Lower lobe of right lung (tissue), 2 donors: Measurements from ENCODE around the gene DOCK3. TPM values are rescaled to one million over a fixed set of nuclear protein-coding genes. Genes with fewer than 3 reads are reported as not detected.

Experiments
- ATAC-seq, 2 donors: fragments of 200-7000 bp; cut with Tn5 transposase; one replicate each; pipeline ENCODE4 v1.9.1; 2020 to 2022; ENCODE audit warnings: mild to moderate bottlenecking in 2 of 2, moderate library complexity in 2 of 2
- DNase-seq: peaks from one replicate; pipeline ENCODE4 v3.0.0-alpha.2; 2020
- H3K27ac ChIP-seq: fragments of 200-600 bp; one replicate; pipeline ENCODE4 v1.8.0; 2022
- H3K27me3 ChIP-seq: fragments of 200-600 bp; one replicate; pipeline ENCODE4 v1.8.0; 2022; ENCODE audit warnings: low read depth
- H3K36me3 ChIP-seq: fragments of 200-600 bp; one replicate; pipeline ENCODE4 v1.8.0; 2022; ENCODE audit warnings: mild to moderate bottlenecking
- H3K4me1 ChIP-seq: fragments of 200-600 bp; one replicate; pipeline ENCODE4 v1.8.0; 2022
- H3K4me3 ChIP-seq: fragments of 200-600 bp; one replicate; pipeline ENCODE4 v1.8.0; 2022; ENCODE audit warnings: mild to moderate bottlenecking
- H3K9me3 ChIP-seq: fragments of 200-600 bp; one replicate; pipeline ENCODE4 v1.8.0; 2022
- CTCF ChIP-seq: fragments of 200-600 bp; IDR thresholded peaks from one replicate; pipeline ENCODE4 v1.8.0; 2022; ENCODE audit warnings: antibody characterized with exemption, mild to moderate bottlenecking
- intact Hi-C: fragments of 100-400 bp; cut with DNase I; formaldehyde crosslinking; loops from one replicate; pipeline ENCODE4 v1.11.0; 2022
- total RNA-seq: library from RNA; stranded (reverse); fragmentation: NEBNext Ultra II Directional; extraction: Animal tissue kit (Norgen Biotek cat#: 25700); gene quantifications from one replicate; pipeline ENCODE4 v1.2.1, GENCODE V29; 2021
- donor health status: DM: no; HTN: yes; CAD: no; lungs with severe emphysema.

DOCK3 gene
- total RNA-seq, 1 donor from 2014 or later, result 1.5 TPM

- DNase-seq (no peak), ATAC-seq (no peak)
- Histone ChIP-seq H3K36me3 (no peaks in the 10 kb centered on the region), H3K9me3 (no peaks in the 10 kb centered on the region), H3K4me3 (no peak overlapping the region), H3K27ac (no peak overlapping the region), H3K27me3 (no peaks in the 10 kb centered on the region), H3K4me1 (peaks cover 62% of the 10 kb centered on the region)
- intact Hi-C loops, result no loop called here
- no peak for TF ChIP-seq CTCF
Observed at GRCh38 chr3:50628601-50629000, 46.1 kb upstream of the DOCK3 start.

GRCh38 chr3:50630394-50630793, 44.3 kb upstream of the DOCK3 start:
- intact Hi-C loops, result no loop called here
- Histone ChIP-seq H3K9me3 (no peaks in the 10 kb centered on the region), H3K27ac (no peak overlapping the region), H3K4me1 (peaks cover 44% of the 10 kb centered on the region), H3K27me3 (no peaks in the 10 kb centered on the region), H3K36me3 (no peaks in the 10 kb centered on the region), H3K4me3 (no peak overlapping the region)
- ATAC-seq (no peak), DNase-seq (no peak)
- TF ChIP-seq CTCF, result no peak

GRCh38 chr3:50630877-50631276, 43.9 kb upstream of the DOCK3 start:
- ATAC-seq (no peak), DNase-seq (no peak)
- no peaks in the 10 kb centered on the region for H3K27me3 ChIP-seq
- no peaks in the 10 kb centered on the region for H3K9me3 ChIP-seq
- H3K4me1 ChIP-seq, result peaks cover 40% of the 10 kb centered on the region
- no peak for TF ChIP-seq CTCF
- intact Hi-C loops, result no loop called here
- no peak overlapping the region for H3K4me3 ChIP-seq
- no peaks in the 10 kb centered on the region for H3K36me3 ChIP-seq
- H3K27ac ChIP-seq, result no peak overlapping the region

GRCh38 chr3:50632450-50632849, 42.3 kb upstream of the DOCK3 start:
- intact Hi-C loops, result no loop called here

GRCh38 chr3:50633230-50633790, 41.4 kb upstream of the DOCK3 start:
- Histone ChIP-seq H3K27ac (no peak overlapping the region), H3K4me1 (peaks cover 24% of the 10 kb centered on the region), H3K4me3 (no peak overlapping the region), H3K36me3 (no peaks in the 10 kb centered on the region), H3K9me3 (no peaks in the 10 kb centered on the region), H3K27me3 (no peaks in the 10 kb centered on the region)
- ATAC-seq (peak in 1 of 2 donors; percentile 13), DNase-seq (no peak)
- TF ChIP-seq CTCF, result no peak
- intact Hi-C loops, result no loop called here

More at GRCh38 chr3:50632450-50632849, 42.3 kb upstream of the DOCK3 start:
- H3K4me3 ChIP-seq, result no peak overlapping the region
- no peaks in the 10 kb centered on the region for H3K9me3 ChIP-seq
- no peaks in the 10 kb centered on the region for H3K27me3 ChIP-seq
- TF ChIP-seq CTCF, result no peak
- peak in 1 of 2 donors; percentile 29 for ATAC-seq
- peaks cover 33% of the 10 kb centered on the region for H3K4me1 ChIP-seq
- DNase-seq, result no peak
- no peaks in the 10 kb centered on the region for H3K36me3 ChIP-seq
- no peak overlapping the region for H3K27ac ChIP-seq

- ATAC-seq, result no peak
Observed at GRCh38 chr3:50635066-50635465, 39.7 kb upstream of the DOCK3 start.

More at GRCh38 chr3:50635066-50635465, 39.7 kb upstream of the DOCK3 start:
- no peak for TF ChIP-seq CTCF
- DNase-seq, result no peak
- intact Hi-C loops, result no loop called here
- H3K36me3 ChIP-seq, result peaks cover 8% of the 10 kb centered on the region
- no peak overlapping the region for H3K4me3 ChIP-seq
- no peaks in the 10 kb centered on the region for H3K27me3 ChIP-seq
- H3K9me3 ChIP-seq, result no peaks in the 10 kb centered on the region
- no peak overlapping the region for H3K27ac ChIP-seq
- H3K4me1 ChIP-seq, result peaks cover 14% of the 10 kb centered on the region
